NCI-H2227 treated with DMSO at 0.1 percent for 48 hours (cell line): ENCODE measurements around the gene DENND4B.

Experiments
- DNase-seq: peaks from one replicate; lab custom pipeline; 2025; lab: John Stamatoyannopoulos, UW

The DENND4B gene

GRCh38 chr1:153945131-153945794 is 1.3 kb downstream of the DENND4B start:
- DNase-seq, result peak; percentile 27

GRCh38 chr1:153944827-153945117 is 1.7 kb downstream of the DENND4B start:
- no peak for DNase-seq

- no peak for DNase-seq
Observed at GRCh38 chr1:153944005-153944826, 2.3 kb downstream of the DENND4B start.

GRCh38 chr1:153942766-153943549 is 3.6 kb downstream of the DENND4B start:
- DNase-seq, result no peak

GRCh38 chr1:153941826-153942725 is 4.4 kb downstream of the DENND4B start:
- DNase-seq, result no peak

GRCh38 chr1:153940756-153941155 is 5.8 kb downstream of the DENND4B start:
- DNase-seq, result no peak

GRCh38 chr1:153939476-153939875 is 7.0 kb downstream of the DENND4B start:
- DNase-seq, result no peak

GRCh38 chr1:153938996-153939395 is 7.5 kb downstream of the DENND4B start:
- DNase-seq, result no peak

GRCh38 chr1:153937331-153937730 is 9.2 kb downstream of the DENND4B start:
- no peak for DNase-seq

GRCh38 chr1:153936011-153936802 is 10.3 kb downstream of the DENND4B start:
- no peak for DNase-seq

- no peak for DNase-seq
Observed at GRCh38 chr1:153934746-153935145, 11.8 kb downstream of the DENND4B start.

- DNase-seq, result no peak
Observed at GRCh38 chr1:153933955-153934354, 12.6 kb downstream of the DENND4B start.

- DNase-seq, result no peak
Observed at GRCh38 chr1:153933430-153933829, 13.1 kb downstream of the DENND4B start.

- DNase-seq, result no peak
Observed at GRCh38 chr1:153932156-153933131, 14.1 kb downstream of the DENND4B start.

- no peak for DNase-seq
Observed at GRCh38 chr1:153929981-153930948, 16.3 kb downstream of the DENND4B start.

- no peak for DNase-seq
Observed at GRCh38 chr1:153929426-153929825, 17.1 kb downstream of the DENND4B start.

GRCh38 chr1:153928791-153929341 is 17.7 kb downstream of the DENND4B start:
- no peak for DNase-seq

GRCh38 chr1:153928245-153928644 is 18.3 kb downstream of the DENND4B start:
- DNase-seq, result no peak
